ENCODE data around the gene USB1.
"Not testable (repeated sequence)": the region's sequence is repeated elsewhere in the genome, so short reads cannot be mapped to it uniquely, and the experiment has no call there.

- not testable (repeated sequence) for TF ChIP-seq OVOL3 (tag by site-specific recombination; IDR thresholded peaks at IDR 0.05); ZNF654 (tag by site-specific recombination; IDR thresholded peaks at IDR 0.05; ENCODE audit: low read depth); ZNF155 (tag by site-specific recombination; IDR thresholded peaks at IDR 0.05); ZNF274 (IDR thresholded peaks at IDR 0.05; ENCODE audit: low read length); ZNF274 (tag by site-specific recombination; IDR thresholded peaks at IDR 0.05; ENCODE audit: borderline replicate concordance); SALL2 (tag by site-specific recombination; IDR thresholded peaks at IDR 0.05; ENCODE audit: borderline replicate concordance); YY1 (tag by site-specific recombination; IDR thresholded peaks at IDR 0.05); PBX3 (CRISPR knock-in tag; IDR thresholded peaks at IDR 0.05)
- TF ChIP-seq, protein P1, sequence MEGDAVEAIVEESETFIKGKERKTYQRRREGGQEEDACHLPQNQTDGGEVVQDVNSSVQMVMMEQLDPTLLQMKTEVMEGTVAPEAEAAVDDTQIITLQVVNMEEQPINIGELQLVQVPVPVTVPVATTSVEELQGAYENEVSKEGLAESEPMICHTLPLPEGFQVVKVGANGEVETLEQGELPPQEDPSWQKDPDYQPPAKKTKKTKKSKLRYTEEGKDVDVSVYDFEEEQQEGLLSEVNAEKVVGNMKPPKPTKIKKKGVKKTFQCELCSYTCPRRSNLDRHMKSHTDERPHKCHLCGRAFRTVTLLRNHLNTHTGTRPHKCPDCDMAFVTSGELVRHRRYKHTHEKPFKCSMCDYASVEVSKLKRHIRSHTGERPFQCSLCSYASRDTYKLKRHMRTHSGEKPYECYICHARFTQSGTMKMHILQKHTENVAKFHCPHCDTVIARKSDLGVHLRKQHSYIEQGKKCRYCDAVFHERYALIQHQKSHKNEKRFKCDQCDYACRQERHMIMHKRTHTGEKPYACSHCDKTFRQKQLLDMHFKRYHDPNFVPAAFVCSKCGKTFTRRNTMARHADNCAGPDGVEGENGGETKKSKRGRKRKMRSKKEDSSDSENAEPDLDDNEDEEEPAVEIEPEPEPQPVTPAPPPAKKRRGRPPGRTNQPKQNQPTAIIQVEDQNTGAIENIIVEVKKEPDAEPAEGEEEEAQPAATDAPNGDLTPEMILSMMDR (tag by site-specific recombination; IDR thresholded peaks at IDR 0.05) = not testable (repeated sequence)
- TF ChIP-seq, protein P2, sequence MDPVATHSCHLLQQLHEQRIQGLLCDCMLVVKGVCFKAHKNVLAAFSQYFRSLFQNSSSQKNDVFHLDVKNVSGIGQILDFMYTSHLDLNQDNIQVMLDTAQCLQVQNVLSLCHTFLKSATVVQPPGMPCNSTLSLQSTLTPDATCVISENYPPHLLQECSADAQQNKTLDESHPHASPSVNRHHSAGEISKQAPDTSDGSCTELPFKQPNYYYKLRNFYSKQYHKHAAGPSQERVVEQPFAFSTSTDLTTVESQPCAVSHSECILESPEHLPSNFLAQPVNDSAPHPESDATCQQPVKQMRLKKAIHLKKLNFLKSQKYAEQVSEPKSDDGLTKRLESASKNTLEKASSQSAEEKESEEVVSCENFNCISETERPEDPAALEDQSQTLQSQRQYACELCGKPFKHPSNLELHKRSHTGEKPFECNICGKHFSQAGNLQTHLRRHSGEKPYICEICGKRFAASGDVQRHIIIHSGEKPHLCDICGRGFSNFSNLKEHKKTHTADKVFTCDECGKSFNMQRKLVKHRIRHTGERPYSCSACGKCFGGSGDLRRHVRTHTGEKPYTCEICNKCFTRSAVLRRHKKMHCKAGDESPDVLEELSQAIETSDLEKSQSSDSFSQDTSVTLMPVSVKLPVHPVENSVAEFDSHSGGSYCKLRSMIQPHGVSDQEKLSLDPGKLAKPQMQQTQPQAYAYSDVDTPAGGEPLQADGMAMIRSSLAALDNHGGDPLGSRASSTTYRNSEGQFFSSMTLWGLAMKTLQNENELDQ (tag by site-specific recombination; IDR thresholded peaks at IDR 0.05; ENCODE audit: low read depth) = not testable (repeated sequence)
- TF ChIP-seq, protein P3, sequence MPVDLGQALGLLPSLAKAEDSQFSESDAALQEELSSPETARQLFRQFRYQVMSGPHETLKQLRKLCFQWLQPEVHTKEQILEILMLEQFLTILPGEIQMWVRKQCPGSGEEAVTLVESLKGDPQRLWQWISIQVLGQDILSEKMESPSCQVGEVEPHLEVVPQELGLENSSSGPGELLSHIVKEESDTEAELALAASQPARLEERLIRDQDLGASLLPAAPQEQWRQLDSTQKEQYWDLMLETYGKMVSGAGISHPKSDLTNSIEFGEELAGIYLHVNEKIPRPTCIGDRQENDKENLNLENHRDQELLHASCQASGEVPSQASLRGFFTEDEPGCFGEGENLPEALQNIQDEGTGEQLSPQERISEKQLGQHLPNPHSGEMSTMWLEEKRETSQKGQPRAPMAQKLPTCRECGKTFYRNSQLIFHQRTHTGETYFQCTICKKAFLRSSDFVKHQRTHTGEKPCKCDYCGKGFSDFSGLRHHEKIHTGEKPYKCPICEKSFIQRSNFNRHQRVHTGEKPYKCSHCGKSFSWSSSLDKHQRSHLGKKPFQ (tag by site-specific recombination; IDR thresholded peaks at IDR 0.05) = not testable (repeated sequence)
- TF ChIP-seq, protein P4, sequence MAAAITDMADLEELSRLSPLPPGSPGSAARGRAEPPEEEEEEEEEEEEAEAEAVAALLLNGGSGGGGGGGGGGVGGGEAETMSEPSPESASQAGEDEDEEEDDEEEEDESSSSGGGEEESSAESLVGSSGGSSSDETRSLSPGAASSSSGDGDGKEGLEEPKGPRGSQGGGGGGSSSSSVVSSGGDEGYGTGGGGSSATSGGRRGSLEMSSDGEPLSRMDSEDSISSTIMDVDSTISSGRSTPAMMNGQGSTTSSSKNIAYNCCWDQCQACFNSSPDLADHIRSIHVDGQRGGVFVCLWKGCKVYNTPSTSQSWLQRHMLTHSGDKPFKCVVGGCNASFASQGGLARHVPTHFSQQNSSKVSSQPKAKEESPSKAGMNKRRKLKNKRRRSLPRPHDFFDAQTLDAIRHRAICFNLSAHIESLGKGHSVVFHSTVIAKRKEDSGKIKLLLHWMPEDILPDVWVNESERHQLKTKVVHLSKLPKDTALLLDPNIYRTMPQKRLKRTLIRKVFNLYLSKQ (tag by site-specific recombination; IDR thresholded peaks at IDR 0.05; ENCODE audit: borderline replicate concordance) = not testable (repeated sequence)
Measured at GRCh38 chr16:57978070-57978465, 23.1 kb upstream of the USB1 start.

Measured in HEK293 (cell line).